Parathyroid adenoma (tissue), 2 donors: ENCODE data around the gene LPCAT1.

Source experiments
- H2AFZ ChIP-seq: fragments of 300-600 bp; sonication (generic); one replicate; pipeline ENCODE4 v1.7.0; 2017; ENCODE audit warnings: antibody characterized with exemption, mild to moderate bottlenecking
- H3K27ac ChIP-seq: fragments of 300-600 bp; sonication (generic); one replicate; pipeline ENCODE4 v1.7.0; 2017
- H3K27me3 ChIP-seq: fragments of 300-600 bp; sonication (generic); one replicate; pipeline ENCODE4 v1.7.0; 2017; ENCODE audit warnings: low read length; ENCODE audit not compliant: control insufficient read depth, insufficient read depth
- H3K36me3 ChIP-seq: fragments of 300-600 bp; sonication (generic); one replicate; pipeline ENCODE4 v1.7.0; 2017; ENCODE audit warnings: low read length; ENCODE audit not compliant: control insufficient read depth, insufficient read depth
- H3K4me1 ChIP-seq: fragments of 300-600 bp; sonication (generic); one replicate; pipeline ENCODE4 v1.7.0; 2017; ENCODE audit warnings: control low read depth
- H3K4me2 ChIP-seq: fragments of 300-600 bp; sonication (generic); one replicate; pipeline ENCODE4 v1.7.0; 2017; ENCODE audit warnings: low read length
- H3K4me3 ChIP-seq: fragments of 300-600 bp; sonication (generic); one replicate; pipeline ENCODE4 v1.7.0; 2017; ENCODE audit warnings: low read depth, low read length
- H3K79me2 ChIP-seq: fragments of 300-600 bp; sonication (generic); one replicate; pipeline ENCODE4 v1.7.0; 2017; ENCODE audit warnings: control low read depth
- H3K9ac ChIP-seq: fragments of 300-600 bp; sonication (generic); one replicate; pipeline ENCODE4 v1.7.0; 2017; ENCODE audit warnings: mild to moderate bottlenecking
- H3K9me3 ChIP-seq: fragments of 300-600 bp; sonication (generic); one replicate; pipeline ENCODE4 v1.7.0; 2017; ENCODE audit warnings: low read length; ENCODE audit not compliant: control insufficient read depth
- CTCF ChIP-seq: fragments of 300-600 bp; sonication (generic); IDR thresholded peaks from one replicate; pipeline ENCODE4 v1.7.0; 2017; ENCODE audit warnings: antibody characterized with exemption, mild to moderate bottlenecking
- donor health status: primary hyperparathyroidism.

LPCAT1 gene

GRCh38 chr5:1549475-1550030 is 25.8 kb upstream of the LPCAT1 start:
- Histone ChIP-seq H2AFZ (no peak overlapping the region), H3K27ac (no peak overlapping the region), H3K4me1 (no peaks in the 10 kb centered on the region), H3K4me3 (no peak overlapping the region), H3K36me3 (no peaks in the 10 kb centered on the region), H3K4me2 (no peak overlapping the region), H3K27me3 (no peaks in the 10 kb centered on the region), H3K9me3 (no peaks in the 10 kb centered on the region), H3K9ac (no peak overlapping the region), H3K79me2 (no peaks in the 10 kb centered on the region)
- TF ChIP-seq CTCF, result no peak

- no peaks in the 10 kb centered on the region for H3K27me3 ChIP-seq
- H3K9me3 ChIP-seq, result no peaks in the 10 kb centered on the region
- H3K4me3 ChIP-seq, result no peak overlapping the region
- no peak overlapping the region for H3K27ac ChIP-seq
- H3K79me2 ChIP-seq, result no peaks in the 10 kb centered on the region
- H2AFZ ChIP-seq, result no peak overlapping the region
- TF ChIP-seq CTCF, result no peak
- no peaks in the 10 kb centered on the region for H3K36me3 ChIP-seq
- no peak overlapping the region for H3K4me2 ChIP-seq
- H3K4me1 ChIP-seq, result no peaks in the 10 kb centered on the region
- no peak overlapping the region for H3K9ac ChIP-seq
These were observed 25.1 kb upstream of the LPCAT1 start for GRCh38 chr5:1548702-1549474.

GRCh38 chr5:1547655-1548054 is 23.9 kb upstream of the LPCAT1 start:
- H3K9ac ChIP-seq, result no peak overlapping the region
- H3K4me3 ChIP-seq, result no peak overlapping the region
- H3K27me3 ChIP-seq, result no peaks in the 10 kb centered on the region
- no peaks in the 10 kb centered on the region for H3K4me1 ChIP-seq
- no peak overlapping the region for H2AFZ ChIP-seq
- H3K9me3 ChIP-seq, result no peaks in the 10 kb centered on the region
- H3K27ac ChIP-seq, result no peak overlapping the region
- no peaks in the 10 kb centered on the region for H3K79me2 ChIP-seq
- no peaks in the 10 kb centered on the region for H3K36me3 ChIP-seq
- H3K4me2 ChIP-seq, result no peak overlapping the region
- no peak for TF ChIP-seq CTCF

- no peak overlapping the region for H3K4me2 ChIP-seq
- H3K4me1 ChIP-seq, result no peaks in the 10 kb centered on the region
- H3K27ac ChIP-seq, result no peak overlapping the region
- no peaks in the 10 kb centered on the region for H3K79me2 ChIP-seq
- H3K9me3 ChIP-seq, result no peaks in the 10 kb centered on the region
- no peak for TF ChIP-seq CTCF
- no peak overlapping the region for H3K9ac ChIP-seq
- H2AFZ ChIP-seq, result no peak overlapping the region
- H3K27me3 ChIP-seq, result no peaks in the 10 kb centered on the region
- no peak overlapping the region for H3K4me3 ChIP-seq
- no peaks in the 10 kb centered on the region for H3K36me3 ChIP-seq
These were observed 23.5 kb upstream of the LPCAT1 start for GRCh38 chr5:1547236-1547635.

GRCh38 chr5:1546556-1546955 is 22.8 kb upstream of the LPCAT1 start:
- no peaks in the 10 kb centered on the region for H3K79me2 ChIP-seq

More at GRCh38 chr5:1546556-1546955, 22.8 kb upstream of the LPCAT1 start:
- no peaks in the 10 kb centered on the region for H3K36me3 ChIP-seq
- H3K9ac ChIP-seq, result no peak overlapping the region
- H3K9me3 ChIP-seq, result no peaks in the 10 kb centered on the region
- H3K4me1 ChIP-seq, result no peaks in the 10 kb centered on the region
- TF ChIP-seq CTCF, result no peak
- no peak overlapping the region for H2AFZ ChIP-seq
- H3K27ac ChIP-seq, result no peak overlapping the region
- H3K4me3 ChIP-seq, result no peak overlapping the region
- no peaks in the 10 kb centered on the region for H3K27me3 ChIP-seq
- H3K4me2 ChIP-seq, result no peak overlapping the region
